GM12872 (cell line): ENCODE data around the gene ZBED4.

Experiments used
- TF ChIP-seq, protein P1 (sequence below): IDR thresholded peaks from 3 replicates; pipeline ENCODE4 v1.5.1; 2011; ENCODE audit warnings: low read depth, mild to moderate bottlenecking, low read length, moderate library complexity; ENCODE audit not compliant: insufficient read depth

Gene ZBED4

DNA sequence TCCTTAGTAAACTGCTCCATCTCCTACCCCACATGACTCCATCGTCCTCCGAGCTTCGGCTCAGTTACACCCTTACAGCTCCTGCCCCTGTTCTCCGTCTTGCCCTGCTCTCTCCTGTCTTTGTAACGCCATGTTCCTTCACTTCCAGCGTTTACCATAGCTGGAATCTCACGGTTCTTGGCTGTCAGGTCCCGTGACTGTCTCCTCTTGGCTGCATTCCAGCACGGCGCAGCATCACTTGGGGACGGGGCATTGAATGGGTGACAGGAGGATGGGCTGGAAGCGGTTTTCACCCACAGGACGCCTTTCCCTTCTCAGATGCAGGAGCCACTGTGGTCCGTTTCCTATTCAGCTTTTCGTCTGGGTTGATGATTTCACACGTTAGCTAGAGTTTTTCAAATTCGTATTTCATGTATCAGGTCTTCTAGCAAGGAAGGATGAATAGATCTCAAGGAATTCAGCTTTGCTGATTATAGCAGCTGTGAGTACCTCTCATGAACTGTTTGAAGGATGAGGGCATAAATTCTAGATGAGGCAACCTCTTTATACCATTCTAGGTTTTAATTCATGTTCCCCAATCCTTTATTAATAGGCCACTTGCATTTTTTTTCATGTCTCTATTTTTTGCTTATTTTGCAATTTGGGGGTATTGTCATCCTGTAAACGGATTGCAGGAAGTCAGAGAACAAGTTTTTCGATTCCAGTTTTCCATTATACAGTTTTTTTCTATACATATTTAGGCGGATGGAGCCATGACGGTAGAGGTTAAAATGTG lies 29.1 kb downstream of the ZBED4 start:
- TF ChIP-seq, protein P1, sequence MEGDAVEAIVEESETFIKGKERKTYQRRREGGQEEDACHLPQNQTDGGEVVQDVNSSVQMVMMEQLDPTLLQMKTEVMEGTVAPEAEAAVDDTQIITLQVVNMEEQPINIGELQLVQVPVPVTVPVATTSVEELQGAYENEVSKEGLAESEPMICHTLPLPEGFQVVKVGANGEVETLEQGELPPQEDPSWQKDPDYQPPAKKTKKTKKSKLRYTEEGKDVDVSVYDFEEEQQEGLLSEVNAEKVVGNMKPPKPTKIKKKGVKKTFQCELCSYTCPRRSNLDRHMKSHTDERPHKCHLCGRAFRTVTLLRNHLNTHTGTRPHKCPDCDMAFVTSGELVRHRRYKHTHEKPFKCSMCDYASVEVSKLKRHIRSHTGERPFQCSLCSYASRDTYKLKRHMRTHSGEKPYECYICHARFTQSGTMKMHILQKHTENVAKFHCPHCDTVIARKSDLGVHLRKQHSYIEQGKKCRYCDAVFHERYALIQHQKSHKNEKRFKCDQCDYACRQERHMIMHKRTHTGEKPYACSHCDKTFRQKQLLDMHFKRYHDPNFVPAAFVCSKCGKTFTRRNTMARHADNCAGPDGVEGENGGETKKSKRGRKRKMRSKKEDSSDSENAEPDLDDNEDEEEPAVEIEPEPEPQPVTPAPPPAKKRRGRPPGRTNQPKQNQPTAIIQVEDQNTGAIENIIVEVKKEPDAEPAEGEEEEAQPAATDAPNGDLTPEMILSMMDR = no peak

DNA sequence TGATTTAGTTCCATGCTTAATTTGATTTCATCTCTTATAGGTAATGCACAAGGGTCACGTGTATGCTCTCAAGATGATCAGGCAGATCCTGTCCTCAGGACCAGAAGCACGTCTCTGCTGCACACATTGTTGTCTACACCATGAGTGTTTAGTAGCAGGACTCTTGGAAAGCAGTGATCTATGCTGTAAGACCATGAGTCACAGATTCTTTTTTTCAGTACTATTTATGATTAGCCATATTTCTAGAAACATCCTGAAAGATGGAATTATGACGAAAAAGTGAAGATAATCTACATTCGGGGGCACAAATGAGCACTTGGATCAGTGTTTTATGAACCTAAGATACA lies 29.6 kb downstream of the ZBED4 start:
- TF ChIP-seq, protein P1 = no peak

DNA sequence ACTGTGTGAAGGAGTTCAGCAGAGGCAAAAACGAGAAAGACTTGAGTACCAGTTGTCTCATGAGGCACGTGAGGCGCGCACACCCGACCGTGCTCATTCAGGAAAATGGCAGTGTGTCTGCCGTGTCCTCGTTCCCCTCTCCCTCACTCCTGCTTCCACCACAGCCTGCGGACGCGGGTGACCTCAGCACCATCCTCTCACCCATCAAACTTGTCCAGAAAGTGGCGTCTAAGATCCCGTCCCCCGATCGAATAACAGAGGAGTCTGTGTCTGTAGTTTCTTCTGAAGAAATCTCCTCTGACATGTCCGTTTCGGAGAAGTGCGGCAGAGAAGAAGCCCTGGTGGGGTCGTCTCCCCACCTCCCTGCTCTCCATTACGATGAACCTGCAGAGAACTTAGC lies 30.4 kb downstream of the ZBED4 start:
- TF ChIP-seq, protein P1 = no peak

DNA sequence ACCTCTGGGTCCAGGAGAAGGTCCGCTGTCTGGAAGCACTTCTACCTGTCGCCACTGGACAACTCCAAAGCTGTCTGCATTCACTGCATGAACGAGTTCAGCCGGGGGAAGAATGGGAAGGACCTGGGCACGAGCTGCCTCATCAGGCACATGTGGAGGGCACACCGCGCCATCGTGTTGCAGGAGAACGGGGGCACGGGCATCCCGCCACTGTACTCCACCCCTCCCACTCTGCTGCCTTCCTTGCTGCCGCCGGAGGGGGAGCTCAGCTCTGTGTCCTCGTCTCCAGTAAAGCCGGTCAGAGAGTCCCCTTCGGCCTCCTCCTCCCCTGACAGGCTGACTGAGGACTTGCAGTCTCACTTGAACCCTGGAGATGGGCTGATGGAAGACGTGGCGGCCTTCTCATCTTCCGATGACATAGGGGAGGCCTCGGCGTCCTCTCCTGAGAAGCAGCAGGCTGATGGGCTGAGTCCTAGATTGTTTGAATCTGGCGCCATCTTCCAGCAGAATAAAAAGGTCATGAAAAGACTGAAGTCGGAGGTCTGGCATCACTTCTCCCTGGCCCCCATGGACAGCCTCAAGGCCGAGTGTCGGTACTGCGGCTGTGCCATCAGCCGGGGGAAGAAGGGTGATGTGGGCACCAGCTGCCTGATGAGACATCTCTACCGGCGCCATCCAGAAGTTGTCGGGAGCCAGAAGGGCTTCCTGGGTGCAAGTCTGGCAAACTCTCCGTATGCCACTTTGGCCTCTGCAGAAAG lies 31.0 kb downstream of the ZBED4 start:
- TF ChIP-seq, protein P1 = no peak

DNA sequence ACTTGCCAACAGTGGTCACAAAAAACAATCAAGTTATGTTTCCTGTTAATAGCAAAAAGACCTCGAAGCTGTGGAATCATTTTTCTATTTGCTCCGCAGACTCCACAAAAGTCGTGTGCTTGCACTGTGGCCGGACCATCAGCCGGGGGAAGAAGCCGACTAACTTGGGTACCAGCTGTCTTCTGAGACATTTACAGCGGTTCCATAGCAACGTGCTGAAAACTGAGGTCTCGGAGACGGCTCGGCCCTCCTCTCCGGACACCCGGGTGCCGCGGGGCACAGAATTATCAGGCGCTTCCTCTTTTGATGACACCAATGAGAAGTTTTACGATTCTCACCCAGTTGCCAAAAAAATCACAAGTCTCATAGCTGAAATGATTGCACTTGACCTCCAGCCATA lies 31.6 kb downstream of the ZBED4 start:
- TF ChIP-seq, protein P1 = no peak

DNA sequence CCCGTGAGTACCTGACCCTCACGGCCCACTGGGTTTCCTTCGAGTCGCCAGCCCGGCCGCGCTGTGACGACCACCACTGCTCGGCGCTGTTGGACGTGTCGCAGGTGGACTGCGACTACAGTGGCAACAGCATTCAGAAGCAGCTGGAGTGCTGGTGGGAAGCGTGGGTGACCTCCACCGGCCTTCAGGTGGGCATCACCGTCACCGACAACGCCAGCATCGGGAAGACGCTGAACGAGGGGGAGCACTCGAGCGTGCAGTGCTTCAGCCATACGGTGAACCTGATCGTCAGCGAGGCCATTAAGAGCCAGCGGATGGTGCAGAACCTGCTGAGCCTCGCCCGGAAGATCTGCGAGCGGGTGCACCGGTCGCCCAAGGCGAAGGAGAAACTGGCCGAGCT lies 32.2 kb downstream of the ZBED4 start:
- TF ChIP-seq, protein P1 = no peak

DNA sequence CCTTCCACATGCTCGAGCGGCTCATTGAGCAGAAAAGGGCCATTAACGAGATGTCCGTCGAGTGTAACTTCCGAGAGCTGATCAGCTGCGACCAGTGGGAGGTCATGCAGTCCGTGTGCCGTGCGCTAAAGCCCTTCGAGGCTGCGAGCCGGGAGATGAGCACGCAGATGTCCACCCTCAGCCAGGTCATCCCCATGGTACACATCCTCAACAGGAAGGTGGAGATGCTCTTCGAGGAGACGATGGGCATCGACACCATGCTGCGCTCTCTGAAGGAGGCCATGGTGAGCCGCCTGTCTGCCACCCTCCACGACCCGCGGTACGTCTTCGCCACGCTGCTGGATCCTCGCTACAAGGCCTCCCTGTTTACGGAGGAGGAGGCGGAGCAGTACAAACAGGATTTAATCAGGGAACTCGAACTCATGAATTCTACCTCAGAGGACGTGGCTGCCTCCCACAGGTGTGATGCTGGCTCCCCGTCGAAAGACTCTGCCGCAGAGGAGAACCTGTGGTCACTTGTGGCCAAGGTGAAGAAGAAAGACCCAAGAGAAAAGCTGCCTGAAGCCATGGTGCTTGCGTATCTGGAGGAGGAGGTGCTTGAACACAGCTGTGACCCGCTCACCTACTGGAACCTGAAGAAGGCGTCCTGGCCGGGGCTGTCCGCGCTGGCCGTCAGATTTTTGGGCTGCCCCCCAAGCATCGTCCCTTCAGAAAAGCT lies 32.9 kb downstream of the ZBED4 start:
- TF ChIP-seq, protein P1 = no peak
